ENCODE data around the gene ETS2.

The ETS2 gene

GRCh38 chr21:38861989-38862683 is 56.4 kb downstream of the ETS2 start:
- no peak for DNase-seq

- no peak for DNase-seq
Measured at GRCh38 chr21:38863291-38863690, 57.6 kb downstream of the ETS2 start.

- DNase-seq = no peak
Measured at GRCh38 chr21:38863843-38864363, 58.2 kb downstream of the ETS2 start.

- no peak for DNase-seq
Measured at GRCh38 chr21:38864964-38865363, 59.2 kb downstream of the ETS2 start.

- no peak for DNase-seq
Measured at GRCh38 chr21:38869196-38869595, 63.5 kb downstream of the ETS2 start.

- DNase-seq = peak; percentile 54
Measured at GRCh38 chr21:38869946-38870345, 64.2 kb downstream of the ETS2 start.
